Stromal cell of bone marrow (primary cell): ENCODE data around the gene IL36B.

ENCODE experiments used
- DNase-seq: peaks from one replicate; pipeline ENCODE4 v3.0.0-alpha.2; 2012; ENCODE audit warnings: low read depth

Gene IL36B

GRCh38 chr2:113053666-113054065, 999 bp upstream of the IL36B start:
- DNase-seq: no peak

- DNase-seq: no peak
Observed at GRCh38 chr2:113050921-113051895, 1.5 kb downstream of the IL36B start.

- DNase-seq: no peak
Observed at GRCh38 chr2:113046465-113046864, 6.2 kb downstream of the IL36B start.

GRCh38 chr2:113041871-113042270, 10.8 kb downstream of the IL36B start:
- DNase-seq: no peak

GRCh38 chr2:113039719-113040118, 12.9 kb downstream of the IL36B start:
- no peak for DNase-seq

GRCh38 chr2:113039158-113039557, 13.5 kb downstream of the IL36B start:
- DNase-seq: no peak

- no peak for DNase-seq
Observed at GRCh38 chr2:113038291-113038690, 14.4 kb downstream of the IL36B start.

GRCh38 chr2:113036763-113037162, 15.9 kb downstream of the IL36B start:
- DNase-seq: no peak

GRCh38 chr2:113034016-113034415, 18.7 kb downstream of the IL36B start:
- DNase-seq: no peak

GRCh38 chr2:113032737-113033136, 19.9 kb downstream of the IL36B start:
- no peak for DNase-seq

GRCh38 chr2:113028112-113028511, 24.6 kb downstream of the IL36B start:
- no peak for DNase-seq

- DNase-seq: no peak
Observed at GRCh38 chr2:113027691-113028090, 25.0 kb downstream of the IL36B start.

- DNase-seq: no peak
Observed at GRCh38 chr2:113025737-113026136, 26.9 kb downstream of the IL36B start.

GRCh38 chr2:113024764-113025163, 27.9 kb downstream of the IL36B start:
- DNase-seq: no peak

- DNase-seq: no peak
Observed at GRCh38 chr2:113021312-113021711, 31.4 kb downstream of the IL36B start.

GRCh38 chr2:113018509-113018908, 34.2 kb downstream of the IL36B start:
- DNase-seq: no peak

GRCh38 chr2:113015655-113016054, 37.0 kb downstream of the IL36B start:
- no peak for DNase-seq

GRCh38 chr2:113015042-113015441, 37.6 kb downstream of the IL36B start:
- no peak for DNase-seq

GRCh38 chr2:113014067-113014466, 38.6 kb downstream of the IL36B start:
- no peak for DNase-seq

GRCh38 chr2:113013336-113013661, 39.4 kb downstream of the IL36B start:
- no peak for DNase-seq

GRCh38 chr2:113012436-113013335, 40.0 kb downstream of the IL36B start:
- DNase-seq: peak; percentile 20

GRCh38 chr2:113011108-113011507, 41.6 kb downstream of the IL36B start:
- DNase-seq: no peak

GRCh38 chr2:113010088-113010487, 42.6 kb downstream of the IL36B start:
- peak; percentile 14 for DNase-seq
